Esophagus squamous epithelium (tissue), 5 donors: ENCODE measurements around the gene MOB2. TPM values are rescaled to one million over a fixed set of nuclear protein-coding genes. Genes with fewer than 3 reads are reported as not detected.
A peak's percentile ranks its signal among the peaks of the same experiment; 100 is the strongest.

Experiments used
- DNase-seq: peaks from one replicate; lab custom pipeline; 2025; lab: John Stamatoyannopoulos, UW
- H3K27ac ChIP-seq, 4 donors: fragments of 200-600 bp; sonication (generic); one replicate each; pipeline ENCODE4 v1.5.1; 2016 to 2019; ENCODE audit warnings: mild to moderate bottlenecking in 1 of 4
- H3K27me3 ChIP-seq, 4 donors: fragments of 200-600 bp; sonication (generic); 1 replicate in 3 of 4; 2 replicates in 1 of 4; pipeline versions ENCODE4 v1.5.1 to v1.6.0; 2017 to 2021; ENCODE audit warnings: antibody characterized with exemption in 1 of 4
- H3K36me3 ChIP-seq, 3 donors: fragments of 200-600 bp; sonication (generic); one replicate each; pipeline ENCODE4 v1.5.1; 2016 to 2019
- H3K4me1 ChIP-seq, 3 donors: fragments of 200-600 bp; sonication (generic); one replicate each; pipeline ENCODE4 v1.5.1; 2017 to 2019
- H3K4me3 ChIP-seq, 4 donors: fragments of 200-600 bp; sonication (generic); 1 replicate in 3 of 4; 2 replicates in 1 of 4; pipeline ENCODE4 v1.5.1; 2016 to 2019; ENCODE audit warnings: mild to moderate bottlenecking in 2 of 4, moderate library complexity in 1 of 4
- H3K9me3 ChIP-seq, 3 donors: fragments of 200-600 bp; sonication (generic); one replicate each; pipeline ENCODE4 v1.5.1; 2016 to 2019
- POLR2A ChIP-seq, 4 donors: fragments of 450-650 bp; IDR thresholded peaks; one replicate each; pipeline ENCODE4 v1.6.1; 2017; ENCODE audit warnings: antibody characterized with exemption in 4 of 4, mild to moderate bottlenecking in 4 of 4, moderate library complexity in 3 of 4
- WGBS, 2 donors: methylation state at CpG; one replicate each; pipeline ENCODE4 v1.1.5; 2018; 5-methylcytosine and 5-hydroxymethylcytosine counted together
- intact Hi-C: fragments of 100-400 bp; cut with DNase I; formaldehyde crosslinking; loops from one replicate; pipeline ENCODE4 v1.15.0; 2022
- total RNA-seq, 4 donors: library from RNA; depleted of rRNA; stranded (reverse); fragments of >200 nt; gene quantifications; one replicate each; pipeline ENCODE4 v1.1.0, GENCODE V29; 2016
- TF ChIP-seq, protein P1 (sequence below), 6 experiments: fragments of 450-650 bp in 4 of 6; fragments of 200-600 bp in 2 of 6; sonication (generic) in 2 of 6; IDR thresholded peaks; one replicate each; pipeline ENCODE4 v1.5.1; 2016 to 2019; ENCODE audit warnings: antibody characterized with exemption in 6 of 6, mild to moderate bottlenecking in 4 of 6, moderate library complexity in 4 of 6
- donor health status: DM: yes; HTN: yes; CAD: no.

MOB2 gene
- total RNA-seq, 4 donors from 2014 or later: 21.5 to 45.0 (median 30.1) TPM

DNA sequence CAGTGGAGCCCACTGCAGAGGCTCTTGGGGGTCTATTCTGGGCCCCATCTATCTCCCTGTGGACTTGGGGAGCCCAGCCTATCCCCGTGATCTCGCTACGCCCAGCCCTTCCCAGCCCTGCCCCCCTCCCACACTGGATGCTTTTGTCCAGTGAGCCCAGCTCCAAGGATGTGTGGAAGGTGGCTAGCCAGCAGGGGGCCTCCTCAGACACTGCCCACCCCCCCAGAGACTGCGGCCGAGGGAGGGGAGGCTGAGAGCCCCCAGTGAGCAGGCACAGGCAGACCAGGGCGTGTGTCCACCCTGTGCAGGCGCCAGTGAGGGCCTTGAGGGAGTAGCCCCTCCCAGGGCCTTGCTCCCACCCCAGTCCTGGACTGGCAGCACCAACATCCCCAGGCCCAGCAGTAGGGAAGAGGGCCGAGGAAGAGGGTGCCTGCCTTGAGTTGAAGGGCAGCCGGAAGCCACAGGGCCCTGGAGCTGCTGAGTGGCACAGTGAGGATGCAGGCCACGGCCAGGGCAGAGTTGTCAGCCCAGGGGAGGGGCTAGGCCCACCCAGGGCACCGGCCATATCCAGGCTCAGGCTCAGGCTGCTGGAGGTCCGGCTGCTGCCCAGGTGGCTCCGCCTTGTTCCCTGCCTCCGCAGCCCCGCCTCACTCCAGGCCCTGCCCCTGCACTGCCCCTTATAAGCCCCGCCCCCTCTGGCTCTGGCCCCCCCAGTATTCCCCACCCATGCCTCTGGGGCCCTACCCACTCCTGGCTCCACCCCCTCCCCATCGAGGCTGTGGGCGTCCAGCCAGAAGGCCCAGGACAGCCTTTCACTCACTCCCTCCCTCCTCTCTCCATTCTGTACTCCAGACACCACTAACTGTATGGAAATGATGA lies 28.0 kb downstream of the MOB2 start:
- WGBS, 2 donors: 39 to 61% methylated on average over 3 of the region's 18 CpGs
- no peak for DNase-seq
- intact Hi-C loops: no loop called here
- H3K4me1 ChIP-seq: peaks cover 0 to 47% (median 14%) of the 10 kb centered on the region in 3 donors
- peak overlapping the region; percentile 9 to 58 (median 36) for H3K4me3 ChIP-seq
- H3K27ac ChIP-seq: peak overlapping the region; percentile 77 to 90 (median 87)
- H3K27me3 ChIP-seq: peaks cover 0 to 47% (median 3%) of the 10 kb centered on the region in 4 donors
- TF ChIP-seq POLR2A (IDR thresholded peaks at IDR 0.05): no peak
- TF ChIP-seq, protein P1, sequence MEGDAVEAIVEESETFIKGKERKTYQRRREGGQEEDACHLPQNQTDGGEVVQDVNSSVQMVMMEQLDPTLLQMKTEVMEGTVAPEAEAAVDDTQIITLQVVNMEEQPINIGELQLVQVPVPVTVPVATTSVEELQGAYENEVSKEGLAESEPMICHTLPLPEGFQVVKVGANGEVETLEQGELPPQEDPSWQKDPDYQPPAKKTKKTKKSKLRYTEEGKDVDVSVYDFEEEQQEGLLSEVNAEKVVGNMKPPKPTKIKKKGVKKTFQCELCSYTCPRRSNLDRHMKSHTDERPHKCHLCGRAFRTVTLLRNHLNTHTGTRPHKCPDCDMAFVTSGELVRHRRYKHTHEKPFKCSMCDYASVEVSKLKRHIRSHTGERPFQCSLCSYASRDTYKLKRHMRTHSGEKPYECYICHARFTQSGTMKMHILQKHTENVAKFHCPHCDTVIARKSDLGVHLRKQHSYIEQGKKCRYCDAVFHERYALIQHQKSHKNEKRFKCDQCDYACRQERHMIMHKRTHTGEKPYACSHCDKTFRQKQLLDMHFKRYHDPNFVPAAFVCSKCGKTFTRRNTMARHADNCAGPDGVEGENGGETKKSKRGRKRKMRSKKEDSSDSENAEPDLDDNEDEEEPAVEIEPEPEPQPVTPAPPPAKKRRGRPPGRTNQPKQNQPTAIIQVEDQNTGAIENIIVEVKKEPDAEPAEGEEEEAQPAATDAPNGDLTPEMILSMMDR (IDR thresholded peaks at IDR 0.05): peak in 2 of 6 experiments; percentile 16 to 31
- H3K36me3 ChIP-seq: peaks cover 0 to 6% (median 0%) of the 10 kb centered on the region in 3 donors
- H3K9me3 ChIP-seq: no peaks in the 10 kb centered on the region

DNA sequence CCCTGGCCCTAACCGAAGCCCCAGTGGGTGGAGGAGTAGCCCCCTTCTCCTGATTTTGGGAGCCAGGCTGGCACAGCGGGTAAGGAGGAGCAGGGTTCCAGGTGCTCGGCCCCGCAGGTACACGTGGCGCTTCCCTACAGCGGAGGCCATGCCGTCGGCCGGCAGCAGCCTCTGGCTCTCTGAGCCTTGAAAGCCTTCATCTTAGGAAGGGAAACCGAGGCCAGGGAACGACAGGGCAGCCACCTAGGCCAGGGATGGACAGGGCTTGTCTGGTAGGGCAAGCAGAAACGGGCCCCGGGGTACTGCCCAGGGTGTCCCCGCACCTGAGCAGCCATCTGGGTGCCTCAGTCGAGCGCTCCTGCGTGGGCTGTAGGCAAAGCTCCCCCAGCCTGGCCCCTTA lies 28.7 kb downstream of the MOB2 start:
- intact Hi-C loops: no loop called here
- H3K27ac ChIP-seq: peak overlapping the region in 3 of 4 donors; percentile 44 to 87 (median 57)
- H3K4me1 ChIP-seq: peaks cover 0 to 49% (median 14%) of the 10 kb centered on the region in 3 donors
- no peak for DNase-seq
- no peaks in the 10 kb centered on the region for H3K9me3 ChIP-seq
- no peak overlapping the region for H3K4me3 ChIP-seq
- WGBS, 2 donors: no CpG with 5 or more reads among the region's 18 CpGs
- peaks cover 0 to 54% (median 3%) of the 10 kb centered on the region in 4 donors for H3K27me3 ChIP-seq
- TF ChIP-seq POLR2A (IDR thresholded peaks at IDR 0.05): no peak
- TF ChIP-seq, protein P1 (IDR thresholded peaks at IDR 0.05): no peak
- H3K36me3 ChIP-seq: peaks cover 0 to 2% (median 0%) of the 10 kb centered on the region in 3 donors

DNA sequence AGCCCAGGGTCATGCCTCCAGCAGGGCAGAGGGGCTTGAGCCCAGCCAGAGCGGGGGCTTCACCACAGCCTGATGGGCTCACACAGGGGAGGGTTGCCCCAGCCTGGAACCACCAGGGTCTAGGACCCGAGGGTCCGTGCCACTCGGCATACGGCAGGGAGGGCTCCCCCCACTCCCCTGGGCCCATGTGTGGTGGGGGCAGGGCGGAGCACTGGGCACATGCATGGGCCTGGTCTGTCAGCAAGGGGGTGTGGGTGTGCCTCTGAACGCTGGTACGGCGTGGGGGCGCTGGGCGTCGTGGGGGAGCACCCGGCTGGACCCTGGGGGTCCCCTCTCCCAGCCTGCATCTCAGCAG lies 29.3 kb downstream of the MOB2 start:
- no peak for DNase-seq

DNA sequence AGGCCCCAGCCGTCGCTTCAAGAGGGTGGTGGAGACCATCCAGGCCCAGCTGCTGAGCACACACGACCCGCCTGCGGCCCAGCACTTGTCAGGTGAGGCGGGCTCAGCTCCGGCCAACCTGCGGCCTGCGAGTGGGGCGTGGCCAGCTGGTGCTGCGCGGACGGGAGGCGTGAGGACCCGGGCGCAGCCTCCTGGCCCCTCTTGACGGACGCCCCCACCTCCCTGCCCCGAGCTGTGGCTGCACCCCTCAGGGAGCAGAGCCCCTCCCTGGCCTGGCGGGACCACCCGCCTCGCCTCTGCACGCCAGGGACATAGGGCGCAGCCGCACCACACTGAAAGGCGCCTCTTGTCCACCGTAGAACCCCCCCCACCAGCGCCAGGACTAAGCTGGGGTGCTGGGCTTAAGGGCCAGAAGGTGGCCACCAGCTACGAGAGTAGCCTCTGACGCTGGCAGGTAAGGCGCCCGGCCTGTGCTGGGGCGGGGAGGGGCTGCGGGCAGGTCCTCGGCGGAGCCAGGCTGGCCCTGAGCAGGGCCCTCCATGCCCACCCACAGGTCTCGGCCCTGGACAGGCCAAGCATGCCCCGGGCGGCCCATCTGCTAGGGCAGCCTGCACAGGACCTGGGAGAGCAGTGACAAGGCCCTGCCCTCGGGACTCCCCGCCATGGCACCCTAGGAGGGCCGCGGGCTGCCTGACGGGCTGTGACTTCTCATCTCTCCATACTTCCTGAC lies 29.8 kb downstream of the MOB2 start:
- H3K9me3 ChIP-seq: no peaks in the 10 kb centered on the region
- peaks cover 0 to 44% (median 14%) of the 10 kb centered on the region in 3 donors for H3K4me1 ChIP-seq
- TF ChIP-seq, protein P1 (IDR thresholded peaks at IDR 0.05): no peak
- TF ChIP-seq POLR2A (IDR thresholded peaks at IDR 0.05): no peak
- no peak overlapping the region for H3K4me3 ChIP-seq
- no peaks in the 10 kb centered on the region for H3K36me3 ChIP-seq
- intact Hi-C loops: no loop called here
- H3K27me3 ChIP-seq: peaks cover 0 to 61% (median 3%) of the 10 kb centered on the region in 4 donors
- DNase-seq: no peak
- WGBS, 2 donors: 75% methylated on average over 6 of the region's 44 CpGs; no CpG with 5 or more reads in 1 of the 2 donors
- no peak overlapping the region for H3K27ac ChIP-seq

More for the DNA sequence above, 29.3 kb downstream of the MOB2 start:
- Histone ChIP-seq H3K9me3 (no peaks in the 10 kb centered on the region), H3K27me3 (peaks cover 0 to 59% (median 3%) of the 10 kb centered on the region in 4 donors), H3K36me3 (no peaks in the 10 kb centered on the region), H3K27ac (no peak overlapping the region), H3K4me3 (no peak overlapping the region), H3K4me1 (peaks cover 0 to 49% (median 14%) of the 10 kb centered on the region in 3 donors)
- no CpG with 5 or more reads among the region's 13 CpGs for WGBS, 2 donors
- TF ChIP-seq, protein P1 (IDR thresholded peaks at IDR 0.05): no peak
- no peak for TF ChIP-seq POLR2A (IDR thresholded peaks at IDR 0.05)
- intact Hi-C loops: no loop called here
